ENCODE data around the gene SYCN.

Gene SYCN

GRCh38 chr19:39178296-39179006 is 25.6 kb downstream of the SYCN start:
- Histone ChIP-seq H3K4me3 (ENCODE audit: low read length in 2 of 2) (peak overlapping the region in 1 of 2 donors; percentile 47), H3K9me3 (replicated peaks in 1 of 2; ENCODE audit: control insufficient read depth in 2 of 2, insufficient read depth in 1 of 2, low read depth in 1 of 2, low read length in 2 of 2) (no peaks in the 10 kb centered on the region), H3K4ac (ENCODE audit: low read length) (no peak overlapping the region), H3K4me1 (ENCODE audit: control insufficient read depth in 2 of 2, insufficient read depth in 1 of 2, low read depth in 1 of 2, low read length in 2 of 2) (no peaks in the 10 kb centered on the region), H3K14ac (ENCODE audit: low read length) (no peak overlapping the region), H2BK120ac (ENCODE audit: low read depth, low read length) (no peak overlapping the region), H4K8ac (ENCODE audit: low read depth, low read length) (no peak overlapping the region), H3K27me3 (ENCODE audit: control insufficient read depth in 3 of 3, insufficient read depth in 3 of 3, low read depth in 1 of 3, low read length in 3 of 3) (no peaks in the 10 kb centered on the region), H4K91ac (ENCODE audit: low read depth, low read length, poor library complexity) (no peak overlapping the region), H3K79me1 (ENCODE audit: low read depth, low read length) (peaks cover 6% of the 10 kb centered on the region), H2AK5ac (ENCODE audit: low read depth, low read length) (no peak overlapping the region), H2BK5ac (ENCODE audit: low read length) (no peak overlapping the region), H2BK15ac (ENCODE audit: low read length) (no peak overlapping the region), H3K18ac (ENCODE audit: low read length) (no peak overlapping the region), H3K23ac (ENCODE audit: low read depth, low read length, poor library complexity) (peak overlapping the region; percentile 55), H3K4me2 (ENCODE audit: insufficient read depth, low read length, poor library complexity, severe bottlenecking) (no peak overlapping the region), H2AFZ (ENCODE audit: low read length) (no peak overlapping the region), H3K9ac (ENCODE audit: low read depth, low read length, poor library complexity) (no peak overlapping the region), H2BK12ac (ENCODE audit: low read length) (no peak overlapping the region), H3K36me3 (replicated peaks in 1 of 2; ENCODE audit: control insufficient read depth in 2 of 2, insufficient read depth in 2 of 2, low read length in 2 of 2) (peaks cover 32 to 59% of the 10 kb centered on the region in 2 donors), H3K27ac (replicated peaks; ENCODE audit: low read length) (no peak overlapping the region)
- no peak for DNase-seq (ENCODE audit: low spot score)
- WGBS, 2 donors (ENCODE audit: extremely low coverage in 2 of 2, insufficient read length in 2 of 2, insufficient replicate concordance in 1 of 2): no CpG with 5 or more reads among the region's 30 CpGs

GRCh38 chr19:39177736-39178135 is 26.3 kb downstream of the SYCN start:
- Histone ChIP-seq H2AK5ac (ENCODE audit: low read depth, low read length) (no peak overlapping the region), H3K79me1 (ENCODE audit: low read depth, low read length) (peaks cover 6% of the 10 kb centered on the region), H2BK5ac (ENCODE audit: low read length) (no peak overlapping the region), H3K4me1 (ENCODE audit: control insufficient read depth in 2 of 2, insufficient read depth in 1 of 2, low read depth in 1 of 2, low read length in 2 of 2) (no peaks in the 10 kb centered on the region), H3K27ac (replicated peaks; ENCODE audit: low read length) (no peak overlapping the region), H3K36me3 (replicated peaks in 1 of 2; ENCODE audit: control insufficient read depth in 2 of 2, insufficient read depth in 2 of 2, low read length in 2 of 2) (peaks cover 34 to 60% of the 10 kb centered on the region in 2 donors), H2AFZ (ENCODE audit: low read length) (no peak overlapping the region), H4K91ac (ENCODE audit: low read depth, low read length, poor library complexity) (no peak overlapping the region), H3K4ac (ENCODE audit: low read length) (no peak overlapping the region), H3K9me3 (replicated peaks in 1 of 2; ENCODE audit: control insufficient read depth in 2 of 2, insufficient read depth in 1 of 2, low read depth in 1 of 2, low read length in 2 of 2) (no peaks in the 10 kb centered on the region), H3K14ac (ENCODE audit: low read length) (no peak overlapping the region), H3K4me2 (ENCODE audit: insufficient read depth, low read length, poor library complexity, severe bottlenecking) (no peak overlapping the region), H4K8ac (ENCODE audit: low read depth, low read length) (no peak overlapping the region), H3K18ac (ENCODE audit: low read length) (no peak overlapping the region), H2BK15ac (ENCODE audit: low read length) (no peak overlapping the region), H3K23ac (ENCODE audit: low read depth, low read length, poor library complexity) (no peak overlapping the region), H3K4me3 (ENCODE audit: low read length in 2 of 2) (no peak overlapping the region), H3K27me3 (ENCODE audit: control insufficient read depth in 3 of 3, insufficient read depth in 3 of 3, low read depth in 1 of 3, low read length in 3 of 3) (no peaks in the 10 kb centered on the region), H2BK12ac (ENCODE audit: low read length) (no peak overlapping the region), H3K9ac (ENCODE audit: low read depth, low read length, poor library complexity) (no peak overlapping the region), H2BK120ac (ENCODE audit: low read depth, low read length) (no peak overlapping the region)
- DNase-seq (ENCODE audit: low spot score): no peak
- no CpG with 5 or more reads among the region's 11 CpGs for WGBS, 2 donors (ENCODE audit: extremely low coverage in 2 of 2, insufficient read length in 2 of 2, insufficient replicate concordance in 1 of 2)

GRCh38 chr19:39177110-39177699 is 26.9 kb downstream of the SYCN start:
- Histone ChIP-seq H3K4me3 (ENCODE audit: low read length in 2 of 2) (no peak overlapping the region), H3K27ac (replicated peaks; ENCODE audit: low read length) (no peak overlapping the region), H2BK5ac (ENCODE audit: low read length) (no peak overlapping the region), H3K9ac (ENCODE audit: low read depth, low read length, poor library complexity) (peak overlapping the region; percentile 44), H4K91ac (ENCODE audit: low read depth, low read length, poor library complexity) (no peak overlapping the region), H3K36me3 (replicated peaks in 1 of 2; ENCODE audit: control insufficient read depth in 2 of 2, insufficient read depth in 2 of 2, low read length in 2 of 2) (peaks cover 36 to 63% of the 10 kb centered on the region in 2 donors), H2BK120ac (ENCODE audit: low read depth, low read length) (no peak overlapping the region), H3K23ac (ENCODE audit: low read depth, low read length, poor library complexity) (no peak overlapping the region), H2AK5ac (ENCODE audit: low read depth, low read length) (no peak overlapping the region), H2BK15ac (ENCODE audit: low read length) (no peak overlapping the region), H3K4ac (ENCODE audit: low read length) (no peak overlapping the region), H4K8ac (ENCODE audit: low read depth, low read length) (no peak overlapping the region), H2AFZ (ENCODE audit: low read length) (no peak overlapping the region), H3K27me3 (ENCODE audit: control insufficient read depth in 3 of 3, insufficient read depth in 3 of 3, low read depth in 1 of 3, low read length in 3 of 3) (no peaks in the 10 kb centered on the region), H3K9me3 (replicated peaks in 1 of 2; ENCODE audit: control insufficient read depth in 2 of 2, insufficient read depth in 1 of 2, low read depth in 1 of 2, low read length in 2 of 2) (no peaks in the 10 kb centered on the region), H3K4me1 (ENCODE audit: control insufficient read depth in 2 of 2, insufficient read depth in 1 of 2, low read depth in 1 of 2, low read length in 2 of 2) (no peaks in the 10 kb centered on the region), H3K14ac (ENCODE audit: low read length) (no peak overlapping the region), H3K4me2 (ENCODE audit: insufficient read depth, low read length, poor library complexity, severe bottlenecking) (no peak overlapping the region), H3K18ac (ENCODE audit: low read length) (no peak overlapping the region), H2BK12ac (ENCODE audit: low read length) (no peak overlapping the region), H3K79me1 (ENCODE audit: low read depth, low read length) (peaks cover 6% of the 10 kb centered on the region)
- WGBS, 2 donors (ENCODE audit: extremely low coverage in 2 of 2, insufficient read length in 2 of 2, insufficient replicate concordance in 1 of 2): no CpG with 5 or more reads among the region's 10 CpGs
- no peak for DNase-seq (ENCODE audit: low spot score)

GRCh38 chr19:39175564-39175963 is 28.5 kb downstream of the SYCN start:
- Histone ChIP-seq H2BK5ac (ENCODE audit: low read length) (no peak overlapping the region), H3K9me3 (replicated peaks in 1 of 2; ENCODE audit: control insufficient read depth in 2 of 2, insufficient read depth in 1 of 2, low read depth in 1 of 2, low read length in 2 of 2) (no peaks in the 10 kb centered on the region), H2BK12ac (ENCODE audit: low read length) (no peak overlapping the region), H3K14ac (ENCODE audit: low read length) (no peak overlapping the region), H4K91ac (ENCODE audit: low read depth, low read length, poor library complexity) (no peak overlapping the region), H3K27me3 (ENCODE audit: control insufficient read depth in 3 of 3, insufficient read depth in 3 of 3, low read depth in 1 of 3, low read length in 3 of 3) (no peaks in the 10 kb centered on the region), H3K18ac (ENCODE audit: low read length) (no peak overlapping the region), H3K23ac (ENCODE audit: low read depth, low read length, poor library complexity) (peak overlapping the region; percentile 65), H3K4me1 (ENCODE audit: control insufficient read depth in 2 of 2, insufficient read depth in 1 of 2, low read depth in 1 of 2, low read length in 2 of 2) (peaks cover 0 to 3% of the 10 kb centered on the region in 2 donors), H2AFZ (ENCODE audit: low read length) (no peak overlapping the region), H3K4ac (ENCODE audit: low read length) (no peak overlapping the region), H3K27ac (replicated peaks; ENCODE audit: low read length) (no peak overlapping the region), H3K4me2 (ENCODE audit: insufficient read depth, low read length, poor library complexity, severe bottlenecking) (no peak overlapping the region), H3K79me1 (ENCODE audit: low read depth, low read length) (peaks cover 8% of the 10 kb centered on the region), H3K4me3 (ENCODE audit: low read length in 2 of 2) (no peak overlapping the region), H2BK120ac (ENCODE audit: low read depth, low read length) (no peak overlapping the region), H3K9ac (ENCODE audit: low read depth, low read length, poor library complexity) (peak overlapping the region; percentile 44), H2BK15ac (ENCODE audit: low read length) (no peak overlapping the region), H4K8ac (ENCODE audit: low read depth, low read length) (no peak overlapping the region), H2AK5ac (ENCODE audit: low read depth, low read length) (no peak overlapping the region), H3K36me3 (replicated peaks in 1 of 2; ENCODE audit: control insufficient read depth in 2 of 2, insufficient read depth in 2 of 2, low read length in 2 of 2) (peaks cover 47 to 64% of the 10 kb centered on the region in 2 donors)
- no peak for DNase-seq (ENCODE audit: low spot score)
- WGBS, 2 donors (ENCODE audit: extremely low coverage in 2 of 2, insufficient read length in 2 of 2, insufficient replicate concordance in 1 of 2): no CpG with 5 or more reads among the region's 7 CpGs
